PC-3 (cell line): ENCODE measurements around the gene SLC4A7. TPM values are rescaled to one million over a fixed set of nuclear protein-coding genes. Genes with fewer than 3 reads are reported as not detected.

Experiments
- ATAC-seq: fragments of 200-7000 bp; cut with Tn5 transposase; 2 replicates; pipeline ENCODE4 v1.9.1; 2020; ENCODE audit warnings: mild to moderate bottlenecking, moderate library complexity
- BruUV-seq: library from RNA; stranded (reverse); fragments of 400-500 nt; replicated peaks from 2 replicates; lab custom pipeline; 2021; lab: Mats Ljungman, UMichigan
- CTCF ChIA-PET: fragments of 300-600 bp; sonication (Branson Sonifier 250); formaldehyde crosslinking; loops from one replicate; lab custom pipeline; 2022; ENCODE audit warnings: antibody characterized with exemption; lab: Charles Lee
- POLR2A ChIA-PET: fragments of 300-600 bp; sonication (Branson Sonifier 250); formaldehyde crosslinking; loops from one replicate; lab custom pipeline; 2022; ENCODE audit warnings: antibody characterized with exemption; ENCODE audit not compliant: unreplicated experiment; lab: Charles Lee
- DNase-seq: peaks from one replicate; pipeline ENCODE4 v3.0.0-alpha.2; 2015
- H2AFZ ChIP-seq: fragments of 300-600 bp; sonication (generic); 2 replicates; pipeline ENCODE4 v1.6.0; 2016; ENCODE audit warnings: antibody characterized with exemption, low read length
- H3F3A ChIP-seq: fragments of 300-600 bp; sonication (generic); one replicate; pipeline ENCODE4 v1.6.0; 2017; ENCODE audit warnings: antibody characterized with exemption, low read length, control low read depth, mild to moderate bottlenecking; ENCODE audit not compliant: unreplicated experiment
- H3K27ac ChIP-seq: fragments of 300-600 bp; sonication (generic); 2 replicates; pipeline ENCODE4 v1.5.1; 2016; ENCODE audit warnings: mild to moderate bottlenecking, low read length
- H3K27me3 ChIP-seq: fragments of 300-600 bp; sonication (generic); 2 replicates; pipeline ENCODE4 v1.6.1; 2016; ENCODE audit warnings: low read length, mixed read lengths
- H3K36me3 ChIP-seq: fragments of 300-600 bp; sonication (generic); 2 replicates; pipeline ENCODE4 v1.6.1; 2016; ENCODE audit warnings: low read depth, mixed run types, low read length, mixed read lengths
- H3K4me1 ChIP-seq: fragments of 300-600 bp; sonication (generic); 2 replicates; pipeline ENCODE4 v1.5.1; 2016; ENCODE audit warnings: low read length; ENCODE audit not compliant: insufficient read depth
- H3K4me2 ChIP-seq: fragments of 300-600 bp; sonication (generic); 2 replicates; pipeline ENCODE4 v1.6.0; 2016; ENCODE audit warnings: low read length
- H3K4me3 ChIP-seq: fragments of 300-600 bp; sonication (generic); 2 replicates; pipeline ENCODE4 v1.5.1; 2016; ENCODE audit warnings: mild to moderate bottlenecking, low read length, mixed read lengths
- H3K79me2 ChIP-seq: fragments of 300-600 bp; sonication (generic); 2 replicates; pipeline ENCODE4 v1.6.1; 2017; ENCODE audit warnings: low read length, mixed read lengths
- H3K9ac ChIP-seq: fragments of 300-600 bp; sonication (generic); 2 replicates; pipeline ENCODE4 v1.6.0; 2016; ENCODE audit warnings: mild to moderate bottlenecking, low read length
- H3K9me2 ChIP-seq: fragments of 300-600 bp; sonication (generic); replicated peaks from 2 replicates; pipeline ENCODE4 v1.6.1; 2016; ENCODE audit warnings: mixed run types, low read length, mixed read lengths
- H3K9me3 ChIP-seq: fragments of 300-600 bp; sonication (generic); 2 replicates; pipeline ENCODE4 v1.6.1; 2016; ENCODE audit warnings: low read length, mixed read lengths
- H4K20me1 ChIP-seq: fragments of 300-600 bp; sonication (generic); 2 replicates; pipeline ENCODE4 v1.6.1; 2016; ENCODE audit warnings: low read length, mixed read lengths
- EZH2 ChIP-seq: fragments of 300-600 bp; sonication (generic); IDR thresholded peaks from one replicate; pipeline ENCODE4 v1.6.1; 2017; ENCODE audit warnings: antibody characterized with exemption, mild to moderate bottlenecking, low read length; ENCODE audit not compliant: unreplicated experiment
- EZH2phosphoT487 ChIP-seq: fragments of 300-600 bp; sonication (generic); IDR thresholded peaks from 2 replicates; pipeline ENCODE4 v1.6.1; 2018; ENCODE audit warnings: mild to moderate bottlenecking, antibody characterized with exemption, low read length, borderline replicate concordance
- intact Hi-C: fragments of 100-400 bp; cut with micrococcal nuclease; formaldehyde crosslinking; loops from 2 replicates; pipeline ENCODE4 v1.9.0; 2023
- total RNA-seq: library from RNA; depleted of rRNA; stranded (reverse); fragments of >200 nt; gene quantifications from 2 replicates; pipeline ENCODE4 v1.2.3, GENCODE V29; 2014
- TF ChIP-seq, protein P1 (sequence below): fragments of 300-600 bp; sonication (generic); conservative IDR thresholded peaks from 2 replicates; pipeline ENCODE4 v1.5.1; 2017; ENCODE audit warnings: antibody characterized with exemption, low read depth, mild to moderate bottlenecking, low read length

SLC4A7 gene
- total RNA-seq, 1 experiment from 2014 or later, result 56.0 TPM

DNA sequence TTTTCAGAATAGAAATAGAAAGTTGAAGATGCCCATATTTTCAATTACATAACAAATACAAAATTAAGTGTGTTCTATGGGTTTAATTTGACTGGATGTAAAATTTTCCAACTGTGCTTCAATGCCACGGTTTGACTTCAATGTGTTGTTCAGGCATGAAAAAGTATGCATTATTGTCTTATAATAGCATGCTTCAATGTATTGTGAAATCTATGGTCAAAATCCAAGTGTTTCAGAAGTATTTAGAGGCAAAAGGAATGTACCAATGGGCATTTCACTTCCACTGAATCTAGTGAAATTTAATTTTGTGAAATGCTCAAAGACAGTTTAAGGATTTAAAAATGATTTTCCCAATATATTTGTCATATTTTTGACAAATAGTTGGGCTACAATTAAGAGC is 131.0 kb downstream of the SLC4A7 start:
- Histone ChIP-seq H3K9me2 (no peaks in the 10 kb centered on the region), H3K79me2 (no peaks in the 10 kb centered on the region), H3K9ac (no peak overlapping the region), H3K36me3 (no peaks in the 10 kb centered on the region), H4K20me1 (no peaks in the 10 kb centered on the region), H3K4me3 (no peak overlapping the region), H3K4me1 (no peaks in the 10 kb centered on the region), H3K9me3 (no peaks in the 10 kb centered on the region), H3K27me3 (no peaks in the 10 kb centered on the region), H3K4me2 (no peak overlapping the region), H3K27ac (no peak overlapping the region), H2AFZ (no peak overlapping the region), H3F3A (no peaks in the 10 kb centered on the region)
- intact Hi-C loops, result no loop called here
- BruUV-seq, result no TSS peak
- CTCF ChIA-PET, result no interaction called here
- DNase-seq (no peak), ATAC-seq (no peak)
- POLR2A ChIA-PET, result no interaction called here
- TF ChIP-seq EZH2, result no peak
- no peak for TF ChIP-seq EZH2phosphoT487
- TF ChIP-seq, protein P1, sequence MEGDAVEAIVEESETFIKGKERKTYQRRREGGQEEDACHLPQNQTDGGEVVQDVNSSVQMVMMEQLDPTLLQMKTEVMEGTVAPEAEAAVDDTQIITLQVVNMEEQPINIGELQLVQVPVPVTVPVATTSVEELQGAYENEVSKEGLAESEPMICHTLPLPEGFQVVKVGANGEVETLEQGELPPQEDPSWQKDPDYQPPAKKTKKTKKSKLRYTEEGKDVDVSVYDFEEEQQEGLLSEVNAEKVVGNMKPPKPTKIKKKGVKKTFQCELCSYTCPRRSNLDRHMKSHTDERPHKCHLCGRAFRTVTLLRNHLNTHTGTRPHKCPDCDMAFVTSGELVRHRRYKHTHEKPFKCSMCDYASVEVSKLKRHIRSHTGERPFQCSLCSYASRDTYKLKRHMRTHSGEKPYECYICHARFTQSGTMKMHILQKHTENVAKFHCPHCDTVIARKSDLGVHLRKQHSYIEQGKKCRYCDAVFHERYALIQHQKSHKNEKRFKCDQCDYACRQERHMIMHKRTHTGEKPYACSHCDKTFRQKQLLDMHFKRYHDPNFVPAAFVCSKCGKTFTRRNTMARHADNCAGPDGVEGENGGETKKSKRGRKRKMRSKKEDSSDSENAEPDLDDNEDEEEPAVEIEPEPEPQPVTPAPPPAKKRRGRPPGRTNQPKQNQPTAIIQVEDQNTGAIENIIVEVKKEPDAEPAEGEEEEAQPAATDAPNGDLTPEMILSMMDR, result no peak

DNA sequence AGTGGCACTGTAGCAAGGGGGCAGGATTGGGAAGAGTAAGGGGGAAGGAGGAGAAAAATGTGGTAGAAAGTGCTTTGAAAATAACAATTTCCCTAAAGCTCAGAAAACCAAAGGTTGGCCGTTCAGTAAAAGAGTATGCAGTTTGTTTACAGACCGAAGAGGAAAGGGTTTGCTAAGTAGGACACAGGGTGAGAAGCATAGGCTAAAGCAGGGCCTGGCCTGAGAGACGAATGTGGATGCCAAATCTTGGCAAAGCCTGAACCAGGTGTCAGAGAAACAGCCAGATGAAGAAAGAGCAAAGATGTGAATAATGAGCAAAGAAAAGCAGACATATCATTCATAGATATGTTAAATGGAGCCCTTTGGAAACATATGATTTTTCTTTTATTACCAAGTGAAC is 132.1 kb downstream of the SLC4A7 start:
- no peak for ATAC-seq
- CTCF ChIA-PET, result no interaction called here

DNA sequence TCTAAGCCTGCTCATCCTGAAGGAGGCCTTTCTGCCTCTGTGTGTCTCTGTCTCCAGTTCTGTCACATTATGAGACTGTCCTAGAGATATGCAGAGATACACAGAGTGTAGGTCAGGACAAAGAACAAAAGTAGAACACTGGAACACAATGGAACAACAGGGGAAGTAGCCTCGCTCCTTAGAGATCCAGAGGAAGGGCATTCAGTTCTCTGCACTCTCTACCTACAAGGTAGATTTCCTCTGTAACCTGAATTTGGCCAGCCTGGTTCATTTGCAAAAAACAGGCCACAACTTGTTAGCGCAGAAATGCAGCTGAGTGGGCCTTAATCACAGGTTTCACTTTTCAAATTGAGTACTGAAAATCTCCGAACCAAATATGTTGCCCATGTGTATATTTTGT is 134.4 kb downstream of the SLC4A7 start:
- ChIA-PET POLR2A (no interaction called here), CTCF (no interaction called here)
- Histone ChIP-seq H3K4me3 (no peak overlapping the region), H3K4me2 (no peak overlapping the region), H3K27me3 (no peaks in the 10 kb centered on the region), H4K20me1 (no peaks in the 10 kb centered on the region), H2AFZ (no peak overlapping the region), H3K36me3 (no peaks in the 10 kb centered on the region), H3K79me2 (no peaks in the 10 kb centered on the region), H3K9ac (no peak overlapping the region), H3K4me1 (peaks cover 19% of the 10 kb centered on the region), H3F3A (no peaks in the 10 kb centered on the region), H3K9me3 (no peaks in the 10 kb centered on the region), H3K27ac (no peak overlapping the region), H3K9me2 (no peaks in the 10 kb centered on the region)
- DNase-seq (no peak), ATAC-seq (no peak)
- BruUV-seq, result no TSS peak
- intact Hi-C loops, result no loop called here
- TF ChIP-seq EZH2 (no peak), EZH2phosphoT487 (no peak)
- TF ChIP-seq, protein P1, result no peak

More for the DNA sequence above, 132.1 kb downstream of the SLC4A7 start:
- Histone ChIP-seq H3K4me1 (no peaks in the 10 kb centered on the region; the same call in 1 of the 2 replicates), H3K9me2 (no peaks in the 10 kb centered on the region), H3K36me3 (no peaks in the 10 kb centered on the region), H3K79me2 (no peaks in the 10 kb centered on the region), H3K9ac (no peak overlapping the region), H3F3A (no peaks in the 10 kb centered on the region), H3K27ac (no peak overlapping the region), H3K4me3 (no peak overlapping the region), H3K27me3 (no peaks in the 10 kb centered on the region), H3K9me3 (no peaks in the 10 kb centered on the region), H4K20me1 (no peaks in the 10 kb centered on the region), H2AFZ (no peak overlapping the region; the same call in 1 of the 2 replicates), H3K4me2 (no peak overlapping the region)
- TF ChIP-seq, protein P1, result no peak
- TF ChIP-seq EZH2phosphoT487 (no peak), EZH2 (no peak)
- DNase-seq, result no peak
- intact Hi-C loops, result no loop called here
- POLR2A ChIA-PET, result no interaction called here
- no TSS peak for BruUV-seq
